ENCODE results near the gene KPNA3.

KPNA3 gene

DNA sequence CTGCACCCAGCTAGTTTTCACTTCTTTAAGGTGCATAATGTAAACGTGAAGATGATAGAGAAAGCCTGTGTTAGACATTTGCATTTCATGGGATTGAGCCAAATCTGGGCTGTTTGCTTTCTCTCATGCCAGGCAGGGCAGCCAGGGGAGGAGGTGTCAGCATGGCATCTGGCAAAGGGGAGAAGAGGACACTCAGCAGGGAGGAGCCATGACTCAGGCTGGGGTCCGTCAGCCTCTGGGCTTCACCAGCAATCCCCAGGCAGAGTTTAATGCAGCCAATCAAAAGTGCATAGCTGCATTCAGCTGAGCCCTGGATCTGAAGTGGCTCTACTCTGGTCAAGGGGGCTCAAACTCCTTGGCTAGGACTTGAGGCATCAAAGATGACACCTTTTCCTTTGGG lies 124.7 kb downstream of the KPNA3 start:
- H3K4me1 ChIP-seq: no peaks in the 10 kb centered on the region
- TF ChIP-seq, protein P1, sequence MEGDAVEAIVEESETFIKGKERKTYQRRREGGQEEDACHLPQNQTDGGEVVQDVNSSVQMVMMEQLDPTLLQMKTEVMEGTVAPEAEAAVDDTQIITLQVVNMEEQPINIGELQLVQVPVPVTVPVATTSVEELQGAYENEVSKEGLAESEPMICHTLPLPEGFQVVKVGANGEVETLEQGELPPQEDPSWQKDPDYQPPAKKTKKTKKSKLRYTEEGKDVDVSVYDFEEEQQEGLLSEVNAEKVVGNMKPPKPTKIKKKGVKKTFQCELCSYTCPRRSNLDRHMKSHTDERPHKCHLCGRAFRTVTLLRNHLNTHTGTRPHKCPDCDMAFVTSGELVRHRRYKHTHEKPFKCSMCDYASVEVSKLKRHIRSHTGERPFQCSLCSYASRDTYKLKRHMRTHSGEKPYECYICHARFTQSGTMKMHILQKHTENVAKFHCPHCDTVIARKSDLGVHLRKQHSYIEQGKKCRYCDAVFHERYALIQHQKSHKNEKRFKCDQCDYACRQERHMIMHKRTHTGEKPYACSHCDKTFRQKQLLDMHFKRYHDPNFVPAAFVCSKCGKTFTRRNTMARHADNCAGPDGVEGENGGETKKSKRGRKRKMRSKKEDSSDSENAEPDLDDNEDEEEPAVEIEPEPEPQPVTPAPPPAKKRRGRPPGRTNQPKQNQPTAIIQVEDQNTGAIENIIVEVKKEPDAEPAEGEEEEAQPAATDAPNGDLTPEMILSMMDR (IDR thresholded peaks at IDR 0.05): no peak
- no peak for DNase-seq
- no peaks in the 10 kb centered on the region for H3K27me3 ChIP-seq
- no peak overlapping the region for H3K27ac ChIP-seq
- H3K4me3 ChIP-seq: no peak overlapping the region
- intact Hi-C loops (cut with DNase I; ENCODE audit: low total_unique reads): loop anchor here (5.0 kb wide), 1 partner anchor 180 kb away; no protein-coding TSS in a partner anchor
- peaks cover 0 to 23% (median 8%) of the 10 kb centered on the region in 3 donors for H3K36me3 ChIP-seq
- no peaks in the 10 kb centered on the region for H3K9me3 ChIP-seq

DNA sequence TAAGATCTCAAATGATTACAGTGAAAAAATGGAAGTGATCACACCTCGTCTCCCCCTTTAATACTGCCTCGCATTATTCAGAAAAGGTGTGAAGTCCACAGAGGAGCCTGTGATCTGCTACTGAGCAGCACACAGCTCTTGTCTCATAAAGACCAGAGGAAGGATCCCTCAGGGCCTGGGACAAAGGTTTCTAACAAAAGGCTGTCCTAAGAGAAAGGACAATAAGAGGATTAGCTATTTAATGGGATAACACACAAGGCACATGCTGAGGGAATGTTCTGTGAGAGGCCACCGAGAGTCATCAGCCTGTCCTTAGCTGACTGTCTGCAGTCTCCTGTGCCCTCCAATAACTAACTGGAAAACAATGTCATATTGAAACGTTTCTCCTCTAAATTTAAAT lies 127.9 kb downstream of the KPNA3 start:
- no peak for DNase-seq
- Histone ChIP-seq H3K27ac (no peak overlapping the region), H3K9me3 (no peaks in the 10 kb centered on the region), H3K4me1 (no peaks in the 10 kb centered on the region), H3K36me3 (peaks cover 7 to 49% (median 12%) of the 10 kb centered on the region in 3 donors), H3K27me3 (no peaks in the 10 kb centered on the region), H3K4me3 (no peak overlapping the region)
- intact Hi-C loops (cut with DNase I; ENCODE audit: low total_unique reads): loop anchor here (5.0 kb wide), 1 partner anchor 183 kb away; no protein-coding TSS in a partner anchor
- TF ChIP-seq, protein P1 (IDR thresholded peaks at IDR 0.05): no peak

DNA sequence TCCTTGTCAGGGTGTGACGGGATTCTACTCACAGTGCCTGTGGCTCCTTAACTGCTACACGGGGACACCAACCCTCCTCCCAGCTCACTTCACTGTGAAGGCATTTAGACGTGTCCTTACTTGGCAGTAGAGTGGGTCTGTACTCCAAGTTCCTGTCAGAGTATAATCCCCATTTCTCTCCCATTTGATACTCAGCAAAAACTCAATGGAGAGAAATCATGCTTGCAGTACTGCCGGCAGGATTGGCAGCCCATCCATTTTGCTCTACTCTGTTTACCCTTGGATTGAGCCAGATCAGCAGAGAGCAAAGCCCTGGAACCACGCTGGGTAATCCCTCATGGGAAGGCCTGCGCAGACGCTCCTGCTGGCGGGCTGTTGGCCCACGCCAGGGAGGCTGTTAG lies 135.2 kb downstream of the KPNA3 start:
- DNase-seq: no peak
- Histone ChIP-seq H3K9me3 (no peaks in the 10 kb centered on the region), H3K4me3 (no peak overlapping the region), H3K27me3 (no peaks in the 10 kb centered on the region), H3K4me1 (peaks cover 0 to 5% (median 4%) of the 10 kb centered on the region in 4 donors), H3K36me3 (peaks cover 3 to 31% (median 7%) of the 10 kb centered on the region in 3 donors), H3K27ac (no peak overlapping the region)
- TF ChIP-seq, protein P1 (IDR thresholded peaks at IDR 0.05): no peak
- intact Hi-C loops (cut with DNase I; ENCODE audit: low total_unique reads): no loop called here

DNA sequence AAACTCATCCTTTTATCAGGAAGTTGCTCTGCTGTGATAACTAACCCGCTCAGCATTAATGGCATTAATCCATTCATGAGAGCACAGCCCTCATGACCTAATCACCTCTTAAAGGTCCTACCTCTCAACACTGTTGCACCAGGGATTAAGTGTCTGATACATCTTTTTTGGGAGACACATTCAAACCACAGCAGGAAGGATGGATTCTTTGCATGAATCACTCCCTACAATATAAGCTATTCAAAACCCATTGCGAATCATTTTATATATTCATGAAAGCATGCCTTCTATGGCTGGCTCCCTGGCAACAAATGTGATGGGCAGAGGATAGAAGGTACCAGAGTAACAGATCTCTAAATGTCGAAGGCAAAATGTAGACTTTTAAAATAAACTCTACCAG lies 136.6 kb downstream of the KPNA3 start:
- Histone ChIP-seq H3K27me3 (no peaks in the 10 kb centered on the region), H3K4me1 (peaks cover 0 to 8% (median 7%) of the 10 kb centered on the region in 4 donors), H3K36me3 (peaks cover 3 to 18% (median 3%) of the 10 kb centered on the region in 3 donors), H3K9me3 (no peaks in the 10 kb centered on the region), H3K4me3 (no peak overlapping the region), H3K27ac (no peak overlapping the region)
- DNase-seq: no peak
- TF ChIP-seq, protein P1 (IDR thresholded peaks at IDR 0.05): no peak
- intact Hi-C loops (cut with DNase I; ENCODE audit: low total_unique reads): no loop called here

DNA sequence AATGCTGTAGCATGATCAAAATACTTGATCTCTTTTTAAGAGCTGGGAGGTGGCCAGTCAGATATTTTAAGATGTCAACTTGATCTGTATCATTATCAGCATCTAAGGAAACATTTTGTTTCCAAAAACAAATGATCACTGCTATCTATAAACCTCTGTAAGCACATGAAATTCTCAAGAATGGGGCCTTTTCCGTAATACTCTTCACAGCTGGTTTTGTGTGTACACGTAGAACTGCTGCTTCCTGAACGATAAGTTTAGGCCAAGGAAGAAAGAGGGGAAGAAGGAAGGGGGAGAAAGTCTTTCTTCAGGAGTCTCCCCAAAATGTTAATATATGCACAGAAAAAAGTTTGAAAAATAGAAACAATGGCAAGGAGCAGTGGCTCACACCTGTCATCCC lies 138.5 kb downstream of the KPNA3 start:
- Histone ChIP-seq H3K9me3 (no peaks in the 10 kb centered on the region), H3K27ac (no peak overlapping the region), H3K4me3 (no peak overlapping the region), H3K27me3 (no peaks in the 10 kb centered on the region), H3K4me1 (peaks cover 0 to 8% (median 7%) of the 10 kb centered on the region in 4 donors), H3K36me3 (peaks cover 0 to 7% (median 0%) of the 10 kb centered on the region in 3 donors)
- DNase-seq: no peak
- intact Hi-C loops (cut with DNase I; ENCODE audit: low total_unique reads): loop anchor here (5.0 kb wide), 1 partner anchor 193 kb away; no protein-coding TSS in a partner anchor
- TF ChIP-seq, protein P1 (IDR thresholded peaks at IDR 0.05): no peak

DNA sequence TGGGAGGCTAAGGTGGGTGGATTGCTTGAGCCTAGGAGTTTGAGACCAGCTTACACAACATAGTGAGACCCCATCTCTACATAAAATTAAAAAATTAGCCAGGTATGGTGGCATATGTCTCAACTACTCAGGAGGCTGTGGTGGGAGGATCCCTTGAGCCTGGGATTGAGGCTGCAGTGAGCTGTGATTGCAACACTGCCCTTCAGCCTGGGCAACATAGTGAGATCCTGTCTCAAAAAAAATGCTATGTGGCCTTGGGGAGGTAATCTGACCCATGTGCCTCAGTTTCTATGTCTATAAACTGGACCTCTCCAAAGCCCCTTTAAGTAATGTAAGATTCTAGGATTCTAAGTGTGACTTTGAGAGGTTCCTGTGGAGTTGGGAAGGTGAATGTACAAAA lies 139.0 kb downstream of the KPNA3 start:
- no peak for DNase-seq
- Histone ChIP-seq H3K27ac (no peak overlapping the region), H3K4me1 (peaks cover 0 to 8% (median 7%) of the 10 kb centered on the region in 4 donors), H3K4me3 (no peak overlapping the region), H3K27me3 (no peaks in the 10 kb centered on the region), H3K9me3 (no peaks in the 10 kb centered on the region), H3K36me3 (peaks cover 0 to 7% (median 0%) of the 10 kb centered on the region in 3 donors)
- intact Hi-C loops (cut with DNase I; ENCODE audit: low total_unique reads): loop anchor here (5.0 kb wide), 1 partner anchor 194 kb away; no protein-coding TSS in a partner anchor
- TF ChIP-seq, protein P1 (IDR thresholded peaks at IDR 0.05): no peak

Data from tibial artery (tissue), 4 donors.